Transverse colon (tissue), 3 donors: Measurements from ENCODE around the gene NLRP5.

Source experiments
- CTCF ChIP-seq, 5 experiments: fragments of 200-600 bp in 3 of 5; fragments of 450-650 bp in 2 of 5; sonication (generic) in 3 of 5; IDR thresholded peaks; 1 replicate in 2 of 5; 2 replicates in 3 of 5; pipeline ENCODE4 v1.5.1; 2016 to 2017; ENCODE audit warnings: antibody characterized with exemption in 5 of 5, inconsistent platforms in 3 of 5, mild to moderate bottlenecking in 2 of 5, moderate library complexity in 1 of 5
- EP300 ChIP-seq: sonication (generic); formaldehyde crosslinking; IDR thresholded peaks from one replicate; pipeline ENCODE4 v1.6.1; 2017; ENCODE audit warnings: antibody characterized with exemption, low read depth

DNA sequence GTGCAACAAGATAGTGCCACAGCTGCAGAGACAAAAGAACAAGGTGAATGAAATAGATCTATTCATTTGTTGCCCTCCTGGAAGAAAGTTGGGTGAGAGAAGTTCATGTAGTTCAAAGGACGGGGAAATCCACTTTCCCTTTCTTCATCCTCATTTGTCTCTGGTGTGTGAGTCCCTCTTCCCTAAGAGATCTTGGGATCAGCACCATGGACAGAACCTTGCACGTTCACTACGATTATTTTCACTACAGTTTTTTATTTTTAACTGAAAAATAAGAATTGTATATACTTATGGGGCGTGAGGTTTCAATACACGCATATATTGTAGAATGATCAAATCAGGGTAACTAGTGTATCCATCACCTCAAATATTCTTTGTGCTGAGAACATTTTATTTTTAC, 29.2 kb downstream of the NLRP5 start:
- no peak for TF ChIP-seq CTCF (IDR thresholded peaks at IDR 0.05)
- TF ChIP-seq EP300, result no peak
